SW480 (cell line): ENCODE results near the gene DNAJC8.

Experiments
- DNase-seq: peaks from one replicate; pipeline ENCODE4 v3.0.0-alpha.2; 2016; ENCODE audit warnings: low spot score

Gene DNAJC8

GRCh38 chr1:28172713-28173150 lies 60.1 kb downstream of the DNAJC8 start:
- DNase-seq, result no peak

GRCh38 chr1:28171246-28171645 lies 61.6 kb downstream of the DNAJC8 start:
- no peak for DNase-seq

GRCh38 chr1:28170001-28170596 lies 62.7 kb downstream of the DNAJC8 start:
- no peak for DNase-seq

- DNase-seq, result no peak
Observed at GRCh38 chr1:28163496-28164161, 69.2 kb downstream of the DNAJC8 start.

GRCh38 chr1:28162151-28162550 lies 70.7 kb downstream of the DNAJC8 start:
- no peak for DNase-seq

- no peak for DNase-seq
Observed at GRCh38 chr1:28161751-28162150, 71.1 kb downstream of the DNAJC8 start.

- DNase-seq, result no peak
Observed at GRCh38 chr1:28160782-28161266, 72.0 kb downstream of the DNAJC8 start.

- no peak for DNase-seq
Observed at GRCh38 chr1:28159680-28160079, 73.1 kb downstream of the DNAJC8 start.

- DNase-seq, result no peak
Observed at GRCh38 chr1:28159243-28159642, 73.6 kb downstream of the DNAJC8 start.

GRCh38 chr1:28157894-28158293 lies 74.9 kb downstream of the DNAJC8 start:
- DNase-seq, result no peak

GRCh38 chr1:28156821-28157220 lies 76.0 kb downstream of the DNAJC8 start:
- no peak for DNase-seq

- no peak for DNase-seq
Observed at GRCh38 chr1:28155628-28156027, 77.2 kb downstream of the DNAJC8 start.

GRCh38 chr1:28154078-28154594 lies 78.7 kb downstream of the DNAJC8 start:
- DNase-seq, result no peak
